CMK (cell line): Measurements from ENCODE around the gene SPEN.
"Not testable (repeated sequence)": the region's sequence is repeated elsewhere in the genome, so short reads cannot be mapped to it uniquely, and the experiment has no call there.

Source experiments
- DNase-seq: peaks from one replicate; pipeline ENCODE4 v3.0.0-alpha.2; 2010; ENCODE audit warnings: low read depth

The SPEN gene

GRCh38 chr1:15834406-15835204 is 12.9 kb upstream of the SPEN start:
- peak; percentile 88 for DNase-seq

- no peak for DNase-seq
Observed at GRCh38 chr1:15835205-15835740, 12.2 kb upstream of the SPEN start.

- peak; percentile 100 for DNase-seq
Observed at GRCh38 chr1:15835741-15836510, 11.6 kb upstream of the SPEN start.

GRCh38 chr1:15836511-15836771 is 11.1 kb upstream of the SPEN start:
- DNase-seq: not testable (repeated sequence)

- peak; percentile 82 for DNase-seq
Observed at GRCh38 chr1:15836772-15837669, 10.5 kb upstream of the SPEN start.

GRCh38 chr1:15837931-15838330 is 9.6 kb upstream of the SPEN start:
- DNase-seq: no peak

- DNase-seq: no peak
Observed at GRCh38 chr1:15838721-15839120, 8.8 kb upstream of the SPEN start.

GRCh38 chr1:15843826-15844572 is 3.5 kb upstream of the SPEN start:
- DNase-seq: no peak

GRCh38 chr1:15846056-15846455 is 1.5 kb upstream of the SPEN start:
- not testable (repeated sequence) for DNase-seq

- DNase-seq: peak; percentile 32
Observed at GRCh38 chr1:15847893-15848142, 311 bp downstream of the SPEN start.

- DNase-seq: no peak
Observed at GRCh38 chr1:15848143-15848928, 829 bp downstream of the SPEN start.

GRCh38 chr1:15848929-15849774 is 1.6 kb downstream of the SPEN start:
- peak; percentile 82 for DNase-seq

- DNase-seq: peak; percentile 44
Observed at GRCh38 chr1:15849775-15850324, 2.3 kb downstream of the SPEN start.

- no peak for DNase-seq
Observed at GRCh38 chr1:15850471-15851001, 3.0 kb downstream of the SPEN start.

- no peak for DNase-seq
Observed at GRCh38 chr1:15851210-15852035, 3.9 kb downstream of the SPEN start.

GRCh38 chr1:15852036-15852827 is 4.7 kb downstream of the SPEN start:
- no peak for DNase-seq

- no peak for DNase-seq
Observed at GRCh38 chr1:15852828-15853302, 5.4 kb downstream of the SPEN start.

- DNase-seq: no peak
Observed at GRCh38 chr1:15856888-15857287, 9.4 kb downstream of the SPEN start.
